HG03066 (cell line): ENCODE results near the gene DCTN5.

Source experiments
- ATAC-seq: cut with Tn5 transposase; IDR thresholded peaks from one replicate; pipeline ENCODE4 v1.9.1; 2021; ENCODE audit warnings: low read depth; ENCODE audit not compliant: unreplicated experiment

DCTN5 gene

DNA sequence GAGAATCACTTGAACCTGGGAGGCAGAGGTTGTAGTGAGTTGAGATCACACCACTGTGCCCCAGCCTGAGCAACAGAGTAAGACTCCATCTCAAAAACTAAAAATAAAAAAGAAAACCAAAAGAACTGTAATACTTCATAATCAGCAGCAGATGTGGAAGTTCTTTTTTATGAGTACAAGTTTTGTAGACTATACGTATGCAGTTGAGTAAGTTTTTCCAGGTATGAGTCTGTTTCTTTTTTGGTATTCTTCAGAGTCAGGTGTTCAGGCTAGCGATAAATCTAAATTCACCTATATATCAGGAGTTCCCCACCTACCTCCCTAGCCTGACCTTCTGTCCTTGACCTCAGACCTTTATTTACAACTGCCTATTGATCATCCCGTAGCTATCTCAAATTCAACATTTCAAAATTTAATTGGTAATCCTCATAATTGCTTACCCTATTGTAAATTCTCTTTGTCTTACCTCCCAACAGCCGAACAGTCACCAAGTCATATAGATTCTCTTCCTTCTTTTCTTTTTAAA is 10.7 kb downstream of the DCTN5 start:
- ATAC-seq = no peak

DNA sequence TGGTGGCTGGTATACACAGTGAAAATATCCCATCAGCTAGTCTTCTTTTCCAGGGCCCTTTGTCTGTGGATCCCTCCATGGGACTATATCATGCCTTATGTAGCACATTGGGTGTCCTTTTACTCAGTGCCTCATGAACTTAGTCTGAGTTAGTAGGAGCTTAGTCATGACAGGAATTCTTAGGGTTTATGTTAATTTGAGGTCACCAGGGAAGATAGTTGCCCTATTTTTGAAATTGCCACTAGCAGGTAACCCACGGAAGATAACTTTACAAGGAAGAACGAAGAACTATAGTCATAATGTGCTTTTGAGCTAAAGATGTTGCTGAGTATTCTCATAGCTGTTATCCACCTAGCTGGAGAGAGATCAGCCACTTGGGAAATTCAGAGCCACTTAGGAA is 22.7 kb downstream of the DCTN5 start:
- ATAC-seq = no peak

- no peak for ATAC-seq
These were observed 25.5 kb downstream of the DCTN5 start for GRCh38 chr16:23666571-23667354.

GRCh38 chr16:23667355-23667659 is 26.0 kb downstream of the DCTN5 start:
- ATAC-seq = no peak

- no peak for ATAC-seq
These were observed 27.0 kb downstream of the DCTN5 start for GRCh38 chr16:23668225-23668624.

- no peak for ATAC-seq
These were observed 27.6 kb downstream of the DCTN5 start for GRCh38 chr16:23668873-23669272.

GRCh38 chr16:23670137-23670776 is 29.0 kb downstream of the DCTN5 start:
- ATAC-seq = peak; percentile 98

GRCh38 chr16:23673971-23674614 is 32.8 kb downstream of the DCTN5 start:
- no peak for ATAC-seq

- no peak for ATAC-seq
These were observed 35.7 kb downstream of the DCTN5 start for GRCh38 chr16:23676924-23677480.

DNA sequence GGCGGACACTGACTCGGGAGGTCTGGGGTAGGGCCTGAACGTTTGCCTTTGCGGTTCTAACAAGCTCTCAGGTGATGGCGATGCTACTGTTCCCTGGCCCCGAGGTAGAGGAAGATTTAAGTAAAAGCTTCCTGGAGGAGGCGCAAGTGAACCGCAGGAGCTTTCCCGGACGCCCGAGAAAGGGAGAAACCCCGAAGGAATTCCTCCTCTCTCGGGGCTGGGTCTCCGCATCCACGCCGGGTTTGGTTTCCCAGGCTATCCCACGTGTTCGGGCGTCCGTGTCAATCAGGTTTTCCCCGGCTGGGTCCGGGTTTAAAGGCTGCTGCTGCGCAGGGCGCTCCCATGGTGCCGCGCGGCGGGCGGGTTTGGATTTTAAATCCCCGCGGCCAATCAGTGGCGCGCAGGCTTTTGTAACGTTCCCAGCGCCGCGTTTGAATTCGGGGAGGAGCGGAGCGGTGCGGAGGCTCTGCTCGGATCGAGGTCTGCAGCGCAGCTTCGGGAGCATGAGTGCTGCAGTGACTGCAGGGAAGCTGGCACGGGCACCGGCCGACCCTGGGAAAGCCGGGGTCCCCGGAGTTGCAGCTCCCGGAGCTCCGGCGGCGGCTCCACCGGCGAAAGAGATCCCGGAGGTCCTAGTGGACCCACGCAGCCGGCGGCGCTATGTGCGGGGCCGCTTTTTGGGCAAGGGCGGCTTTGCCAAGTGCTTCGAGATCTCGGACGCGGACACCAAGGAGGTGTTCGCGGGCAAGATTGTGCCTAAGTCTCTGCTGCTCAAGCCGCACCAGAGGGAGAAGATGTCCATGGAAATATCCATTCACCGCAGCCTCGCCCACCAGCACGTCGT is 37.4 kb downstream of the DCTN5 start, which contains the start of gene PLK1:
PLK1 (plus strand) TSS at position 460 of the 844 bp plus-strand sequence; CDS start at position 504, 44 bp downstream.
- ATAC-seq = peak; percentile 81

GRCh38 chr16:23679274-23679985 is 38.2 kb downstream of the DCTN5 start:
- no peak for ATAC-seq

DNA sequence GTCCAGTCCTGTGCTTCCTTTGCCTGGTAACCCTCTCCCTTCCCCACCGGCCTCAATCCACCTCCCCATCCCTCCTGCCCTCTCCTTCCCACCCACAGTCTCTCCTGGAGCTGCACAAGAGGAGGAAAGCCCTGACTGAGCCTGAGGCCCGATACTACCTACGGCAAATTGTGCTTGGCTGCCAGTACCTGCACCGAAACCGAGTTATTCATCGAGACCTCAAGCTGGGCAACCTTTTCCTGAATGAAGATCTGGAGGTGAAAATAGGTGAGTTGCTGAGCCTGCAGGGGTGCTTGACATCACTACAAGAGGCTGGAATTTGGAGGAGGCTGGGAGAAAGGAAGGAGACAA is 38.7 kb downstream of the DCTN5 start:
- no peak for ATAC-seq

DNA sequence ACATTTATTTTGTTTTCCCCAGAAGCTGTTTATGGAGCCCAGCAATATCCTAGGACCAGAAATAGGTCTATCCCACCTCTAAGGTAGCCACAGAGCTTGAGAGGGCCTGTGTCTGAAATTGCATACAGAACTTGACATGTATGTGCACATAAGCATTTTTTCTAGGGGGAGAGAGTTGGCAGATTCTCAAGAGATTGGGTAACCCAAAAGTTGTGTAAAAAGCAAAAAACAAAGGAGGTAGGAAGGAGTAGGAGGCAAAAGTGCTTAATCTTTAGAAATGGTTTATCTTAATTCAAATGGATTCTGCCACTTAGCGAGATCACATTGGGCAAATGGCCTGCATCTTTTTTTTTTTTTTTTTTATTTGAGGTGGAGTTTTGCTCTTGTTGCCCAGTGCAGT is 40.9 kb downstream of the DCTN5 start:
- ATAC-seq = no peak

GRCh38 chr16:23683487-23683886 is 42.2 kb downstream of the DCTN5 start:
- no peak for ATAC-seq

GRCh38 chr16:23687034-23687808 is 46.0 kb downstream of the DCTN5 start:
- ATAC-seq = no peak

- ATAC-seq = no peak
These were observed 48.3 kb downstream of the DCTN5 start for GRCh38 chr16:23689442-23690187.

DNA sequence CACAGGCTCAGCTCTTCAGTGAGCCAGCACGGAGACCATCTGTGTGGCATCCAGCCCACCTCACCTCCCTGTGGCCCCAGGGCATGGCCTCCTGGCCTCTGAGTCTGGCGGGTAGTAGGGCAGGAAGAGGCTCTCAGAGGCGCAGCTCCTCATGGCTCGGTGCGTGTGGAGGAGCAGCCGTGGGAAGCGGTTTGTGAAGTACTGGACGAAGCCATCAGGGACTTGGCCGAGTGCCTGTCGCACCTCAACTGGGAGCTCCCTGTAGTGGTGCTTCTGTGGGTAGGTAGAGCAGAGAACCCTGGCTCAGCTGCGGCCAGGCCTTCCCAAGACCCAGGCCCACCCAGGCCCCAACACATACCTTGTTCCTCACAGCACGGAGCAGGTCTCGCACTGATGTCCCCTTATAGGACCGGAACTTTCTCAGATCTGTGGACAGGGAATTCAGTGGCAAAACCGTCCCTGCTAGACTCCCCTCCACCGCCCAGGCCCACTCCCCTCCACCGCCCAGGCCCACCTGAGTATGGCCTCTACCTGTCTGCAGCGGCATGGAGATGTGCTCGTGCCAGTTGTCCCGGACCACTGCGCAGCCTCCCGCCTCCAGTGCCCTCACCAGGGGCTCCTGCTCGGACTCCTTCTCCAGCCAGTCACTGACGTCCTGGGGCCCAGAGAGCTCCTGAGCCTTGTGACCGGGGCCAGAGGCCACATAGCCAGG is 49.7 kb downstream of the DCTN5 start:
- no peak for ATAC-seq
